NCI-H2196 (cell line): Measurements from ENCODE around the gene SIGLEC6.
"Not testable (repeated sequence)": the region's sequence is repeated elsewhere in the genome, so short reads cannot be mapped to it uniquely, and the experiment has no call there.

Source experiments
- DNase-seq: peaks from one replicate; lab custom pipeline; 2025; ENCODE audit not compliant: unreplicated experiment; lab: John Stamatoyannopoulos, UW

The SIGLEC6 gene

DNA sequence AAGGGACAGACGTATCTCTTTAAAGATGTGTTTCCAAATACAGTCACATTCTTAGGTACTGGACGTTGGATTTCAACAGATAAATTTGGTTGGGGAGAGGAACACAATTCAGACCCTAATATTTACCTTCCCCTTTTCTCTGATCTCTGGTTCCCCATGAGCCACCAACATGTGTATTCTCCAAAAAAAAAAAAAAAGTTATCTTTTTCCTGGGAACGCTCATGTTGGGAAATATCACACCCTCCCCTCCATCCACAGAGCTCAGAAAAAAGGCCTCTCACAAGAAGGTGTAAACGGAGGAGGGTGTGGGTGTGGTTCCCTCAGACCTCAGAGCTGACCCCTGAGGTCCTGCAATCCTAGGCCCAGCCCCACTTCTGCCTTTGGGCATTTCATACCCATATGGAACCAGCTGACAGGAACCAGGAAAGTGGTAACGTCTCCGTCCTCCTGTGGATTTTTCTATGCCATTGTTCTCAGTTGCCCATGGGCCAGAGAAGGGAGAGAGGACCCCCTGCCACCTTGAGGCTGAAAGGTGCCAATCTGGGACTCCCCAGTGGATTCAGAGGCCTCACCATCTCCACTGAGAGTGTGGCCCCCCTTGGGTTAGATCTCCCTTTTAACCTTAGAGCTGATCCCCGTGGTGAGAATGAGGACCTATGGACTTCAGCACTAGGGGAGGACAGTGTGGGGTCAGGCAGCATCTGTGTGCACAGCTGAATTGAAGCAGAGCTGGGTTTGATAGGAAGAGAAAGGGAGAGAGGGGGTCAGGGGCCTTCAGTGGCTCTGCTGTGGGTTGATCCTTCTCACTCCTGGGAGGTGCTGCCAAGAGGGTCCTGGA, 21.4 kb downstream of the SIGLEC6 start:
- DNase-seq: no peak

DNA sequence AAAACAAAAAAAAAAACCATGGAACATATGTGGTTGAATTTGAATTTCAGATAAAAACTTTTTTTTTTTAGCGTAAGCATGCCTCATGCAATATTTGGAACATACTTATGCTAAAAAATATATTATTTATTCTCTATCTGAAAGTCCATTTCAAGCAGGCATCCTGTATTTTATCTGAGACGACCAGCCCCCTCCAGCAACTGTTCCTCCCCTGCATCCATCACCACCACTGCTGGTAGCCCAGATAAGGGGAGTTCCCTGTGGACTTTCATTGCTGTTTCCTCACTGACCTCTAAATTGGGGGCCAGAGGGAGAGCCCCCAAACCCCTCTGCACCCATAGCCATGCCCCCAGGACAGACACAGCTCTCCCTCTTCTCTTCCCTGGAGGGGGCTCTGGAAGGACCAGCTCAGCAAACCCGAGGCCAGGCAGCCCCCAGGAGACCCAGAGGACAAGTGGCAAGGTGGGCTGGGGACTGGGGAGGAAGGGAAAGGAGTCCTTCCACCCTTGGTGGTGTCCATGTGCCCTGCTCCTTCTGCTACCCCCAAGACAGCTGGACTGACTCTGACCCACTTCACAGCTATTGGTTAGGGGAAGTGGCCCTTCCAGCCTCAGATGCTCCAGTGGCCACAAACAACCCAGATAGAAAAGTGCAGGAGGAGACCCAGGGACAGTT, 23.3 kb downstream of the SIGLEC6 start:
- DNase-seq: no peak

DNA sequence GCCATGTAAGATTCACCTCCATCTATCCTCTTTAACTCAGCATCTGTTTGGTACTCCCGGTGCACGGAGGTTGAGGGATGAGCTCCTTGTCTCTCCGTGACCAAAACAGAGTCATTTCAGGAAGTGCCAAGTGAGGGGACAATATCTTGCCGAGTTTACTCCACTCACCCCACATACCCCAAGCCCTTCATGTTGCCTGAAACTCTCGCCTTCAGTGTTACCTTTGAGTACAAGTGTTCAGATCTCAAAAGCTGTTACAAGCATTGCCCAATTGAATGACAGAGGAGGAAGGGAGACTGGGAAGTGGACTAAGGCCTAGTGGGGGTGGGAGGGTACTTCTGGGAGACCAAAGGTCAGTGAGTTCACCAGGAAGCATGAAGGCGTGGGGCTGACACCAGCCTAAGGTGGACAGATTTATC, 23.8 kb downstream of the SIGLEC6 start:
- DNase-seq: no peak

GRCh38 chr19:51507192-51507591, 24.3 kb downstream of the SIGLEC6 start:
- no peak for DNase-seq

DNA sequence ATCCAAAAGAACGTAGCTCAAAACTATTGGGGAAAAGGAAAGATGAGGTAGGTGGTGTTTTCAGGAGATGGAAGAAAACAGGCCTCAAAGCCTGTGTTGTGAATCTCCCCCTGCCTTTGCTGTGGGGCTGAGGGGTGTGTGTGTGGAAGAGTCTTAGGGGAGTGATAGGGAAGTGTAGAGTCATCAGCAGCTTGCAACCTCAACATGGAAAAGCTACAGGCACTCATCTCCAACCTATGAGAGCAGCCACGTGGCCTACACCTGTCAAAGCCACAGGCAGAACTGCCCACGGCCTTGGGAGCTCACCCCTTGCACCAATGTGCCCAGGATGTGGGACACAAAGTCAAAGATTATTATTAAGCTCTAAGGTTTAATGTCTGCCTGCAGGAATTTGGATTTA, 25.6 kb downstream of the SIGLEC6 start:
- no peak for DNase-seq

DNA sequence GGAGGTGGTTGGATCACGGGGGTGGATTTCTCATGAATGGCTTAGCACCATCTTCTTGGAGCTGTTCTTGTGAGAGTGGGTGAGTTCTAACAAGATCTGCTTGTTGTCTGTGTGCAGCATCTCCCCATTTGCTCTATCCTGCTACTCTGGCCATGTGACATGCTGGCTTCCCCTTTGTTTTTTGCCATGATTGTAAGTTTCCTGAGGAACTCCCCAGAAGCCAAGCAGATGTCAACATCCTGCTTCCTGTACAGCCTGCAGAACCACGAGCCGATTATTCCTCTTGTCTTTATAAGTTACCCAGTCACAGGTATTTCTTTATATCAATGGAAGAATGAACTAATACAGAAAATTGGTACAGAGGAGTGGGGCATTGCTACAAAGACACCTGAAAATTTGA, 27.6 kb downstream of the SIGLEC6 start:
- DNase-seq: no peak

- no peak for DNase-seq
Observed at GRCh38 chr19:51503286-51503817, 28.1 kb downstream of the SIGLEC6 start.

DNA sequence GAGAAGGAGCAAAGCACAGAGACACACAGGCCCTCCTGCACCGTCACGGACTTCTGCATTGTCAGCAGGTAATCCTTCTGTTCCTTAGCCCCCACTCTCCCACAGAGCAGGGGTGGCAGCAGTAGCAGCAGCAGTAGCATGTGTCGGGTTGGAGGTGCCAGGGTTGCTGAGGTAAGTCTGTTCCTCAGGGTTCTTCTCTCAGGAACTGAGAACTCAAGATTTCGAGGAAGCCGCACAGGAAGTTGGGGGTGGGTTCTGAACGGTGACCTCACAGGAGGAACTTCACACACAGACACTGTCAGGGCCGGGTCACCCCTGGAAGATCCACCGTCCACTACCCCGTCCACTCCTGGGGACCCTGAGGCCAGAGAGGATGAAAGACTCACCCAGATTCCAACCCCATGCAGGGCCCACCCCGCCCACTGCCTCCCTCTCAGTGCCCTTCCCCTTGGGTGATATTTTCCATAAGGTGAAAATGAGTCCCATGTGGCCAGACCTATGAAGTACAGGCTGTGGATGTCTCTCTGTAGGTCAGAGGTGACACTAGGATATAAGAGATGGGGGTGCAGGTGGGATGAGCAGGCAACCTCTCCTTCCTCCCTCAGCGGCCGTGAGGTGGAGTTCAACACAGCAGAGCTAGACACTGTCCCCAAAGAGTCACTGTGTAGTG, 29.7 kb downstream of the SIGLEC6 start, which contains the start of gene SIGLEC12:
Gene SIGLEC12, minus strand, starts transcription at position 207 of the 670 bp plus-strand sequence. Its CDS starts 67 bp downstream, at position 140.
- DNase-seq: no peak

DNA sequence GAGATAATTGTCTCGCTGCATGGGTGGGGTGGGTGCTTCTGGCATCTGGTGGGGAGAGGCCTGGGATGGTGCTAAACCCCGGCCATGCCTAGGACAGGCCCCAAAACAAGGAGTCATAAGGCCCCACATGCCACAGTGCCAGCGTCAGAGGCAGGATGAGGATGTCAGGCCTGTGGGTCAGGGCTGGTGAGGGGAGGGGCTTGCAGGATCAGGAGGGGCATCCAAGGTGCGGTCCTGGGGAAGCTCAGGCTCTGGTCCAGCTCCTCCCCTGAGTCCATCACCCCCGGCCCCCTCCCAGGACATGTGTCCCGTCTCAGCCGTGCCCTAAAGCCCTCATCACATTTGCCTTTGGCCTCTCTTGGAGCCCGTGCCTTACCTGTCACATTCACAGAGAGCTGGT, 30.5 kb downstream of the SIGLEC6 start:
- DNase-seq: not testable (repeated sequence)

GRCh38 chr19:51497666-51498065, 33.8 kb downstream of the SIGLEC6 start:
- no peak for DNase-seq

DNA sequence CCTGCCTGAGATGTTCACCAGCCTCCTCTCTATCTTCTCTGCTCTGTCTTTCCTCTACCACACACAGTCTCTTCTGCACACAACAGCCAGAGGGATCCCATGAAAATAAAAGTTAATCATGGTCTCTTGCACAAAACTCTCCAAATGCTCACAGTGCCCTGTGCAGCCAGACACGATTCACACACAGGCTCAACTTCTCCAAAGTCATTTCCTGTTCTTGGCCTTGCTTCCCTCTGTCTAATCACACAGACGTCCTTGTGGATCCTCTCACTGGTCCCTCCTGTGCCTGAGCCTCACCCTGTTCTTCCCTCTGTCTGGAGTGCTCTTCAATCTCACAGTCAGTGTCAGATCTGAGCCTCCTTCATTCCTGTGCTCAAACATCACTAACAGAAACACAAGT, 37.7 kb downstream of the SIGLEC6 start:
- DNase-seq: no peak

DNA sequence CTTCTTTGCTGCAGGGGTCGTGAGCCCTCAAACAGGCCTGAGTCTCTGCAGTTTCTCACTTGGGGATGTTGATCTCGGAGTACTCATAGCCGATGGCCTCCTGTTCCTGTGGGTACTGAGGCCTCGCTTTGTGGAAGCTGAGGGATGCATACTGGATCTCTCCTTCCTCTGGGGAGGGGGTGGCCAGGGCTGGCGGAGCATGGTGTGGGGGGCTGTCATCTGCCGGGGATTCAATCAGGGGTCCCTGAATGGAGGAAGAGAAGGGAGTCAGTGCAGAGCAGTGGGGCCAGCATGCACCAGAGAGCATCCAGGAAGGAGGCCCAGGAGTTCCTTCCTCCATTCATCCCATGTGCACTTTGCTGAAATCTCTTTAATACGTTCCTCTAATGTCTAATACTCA, 39.9 kb downstream of the SIGLEC6 start:
- no peak for DNase-seq

- DNase-seq: no peak
Observed at GRCh38 chr19:51490676-51491075, 40.8 kb downstream of the SIGLEC6 start.

- no peak for DNase-seq
Observed at GRCh38 chr19:51489113-51489512, 42.4 kb downstream of the SIGLEC6 start.

DNA sequence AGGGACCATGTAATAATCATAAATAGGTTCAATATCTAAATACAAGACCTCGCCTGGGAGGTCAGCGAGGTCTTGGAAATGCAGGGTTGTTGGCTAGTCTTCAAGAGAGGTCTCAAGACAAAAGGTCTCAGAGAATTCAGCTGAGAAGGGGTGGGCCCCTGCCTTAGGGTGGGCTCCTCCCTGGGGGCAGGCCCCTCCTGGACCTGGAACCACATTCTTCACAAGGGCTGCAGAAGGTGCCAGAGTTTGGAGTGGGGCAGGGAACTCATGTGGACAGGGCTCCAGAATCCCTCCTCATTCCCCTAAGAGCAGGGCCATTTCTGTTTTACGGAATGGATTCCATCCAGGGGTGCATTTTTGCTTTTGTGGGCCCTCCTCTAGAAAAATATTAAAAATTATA, 43.0 kb downstream of the SIGLEC6 start:
- no peak for DNase-seq

DNA sequence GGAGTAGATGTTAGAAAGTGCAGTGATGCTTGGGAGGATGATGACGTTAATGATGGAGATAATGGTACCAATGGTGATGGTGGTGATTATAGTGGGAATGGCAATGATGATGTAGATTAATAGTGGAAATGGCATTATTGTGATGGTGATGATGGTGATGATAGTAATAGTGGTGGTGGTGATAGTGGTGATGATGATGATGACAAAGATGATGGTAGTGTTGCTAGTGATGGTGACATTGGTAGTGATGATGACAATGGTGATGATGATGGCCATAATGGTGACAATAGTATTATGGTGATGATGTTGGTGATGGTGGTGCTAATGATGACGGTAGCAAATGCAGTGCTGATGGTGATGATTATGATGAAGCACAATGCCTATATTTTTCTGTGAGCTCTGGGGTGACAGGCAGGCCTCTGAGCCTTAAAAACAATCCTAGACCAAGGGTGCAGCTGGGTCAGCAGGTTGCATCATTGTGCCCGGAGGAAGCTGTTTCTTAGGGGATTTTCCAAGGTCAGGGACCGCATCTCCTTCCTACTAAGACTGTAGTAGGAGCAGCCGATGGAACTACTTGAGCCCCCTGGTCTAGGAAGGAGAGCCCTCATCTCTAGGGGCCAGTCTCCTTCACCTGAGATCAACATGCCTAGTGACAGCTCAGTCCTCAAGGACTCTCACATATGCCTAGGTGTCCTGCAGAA, 45.4 kb downstream of the SIGLEC6 start:
- DNase-seq: no peak

- DNase-seq: no peak
Observed at GRCh38 chr19:51480590-51480989, 50.9 kb downstream of the SIGLEC6 start.

GRCh38 chr19:51479531-51480331, 51.7 kb downstream of the SIGLEC6 start:
- DNase-seq: no peak

GRCh38 chr19:51478381-51479234, 52.9 kb downstream of the SIGLEC6 start, which contains the start of gene CEACAM18:
Gene CEACAM18 (plus strand): TSS chr19:51478539.
- no peak for DNase-seq
